ENCODE results near the gene NLGN2.

Gene NLGN2

DNA sequence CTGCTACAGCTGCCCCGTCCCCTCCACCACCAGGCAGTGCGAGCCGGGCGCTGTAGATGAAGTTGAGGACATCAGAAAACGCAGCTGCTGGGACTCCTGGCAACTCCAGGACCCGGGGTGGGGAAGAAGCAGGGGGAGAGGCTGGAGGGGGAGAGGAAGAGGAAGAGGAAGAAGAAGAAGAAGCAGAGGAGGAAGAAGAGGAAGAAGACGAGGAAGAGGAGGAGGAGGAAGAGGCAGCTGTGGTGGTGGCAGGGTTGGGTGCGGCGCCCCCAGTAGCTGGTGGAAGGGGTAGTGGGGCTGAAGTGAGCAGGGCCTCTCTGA is 58.6 kb downstream of the NLGN2 start:
- DNase-seq (ENCODE audit: low read depth): no peak

DNA sequence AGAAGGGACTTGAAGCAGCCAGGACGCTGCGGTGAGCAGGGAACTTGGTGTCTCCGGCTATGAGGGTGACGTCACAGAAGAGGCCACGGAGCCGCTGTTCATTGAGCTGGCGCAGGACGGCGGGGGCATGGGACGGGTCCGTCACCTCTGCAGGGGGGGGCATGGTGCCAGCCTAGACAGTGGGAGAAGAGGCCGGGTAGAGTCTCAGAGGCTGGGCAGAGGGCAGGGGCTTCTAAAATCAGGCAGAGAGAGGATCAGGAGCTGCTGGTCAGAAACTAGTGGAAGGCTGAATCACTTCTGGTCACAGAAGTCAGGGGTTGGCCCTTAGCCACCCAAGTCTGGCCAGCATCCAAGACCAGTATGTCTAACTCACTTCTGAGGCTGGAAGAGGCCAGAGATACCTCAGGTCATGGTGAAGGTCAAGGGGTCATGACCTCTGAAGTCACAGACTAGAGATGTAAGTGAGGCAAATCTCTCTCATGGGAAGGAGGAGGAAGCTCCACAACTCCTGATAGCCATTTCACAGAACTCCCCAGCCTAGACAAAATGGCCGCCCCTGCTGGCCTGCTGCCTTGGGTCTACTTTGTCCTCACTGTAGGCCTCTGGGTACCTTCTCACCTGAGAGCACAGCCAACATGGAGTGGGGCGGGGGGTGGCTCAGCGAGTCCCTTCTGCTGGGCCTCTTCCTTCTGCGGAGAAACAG is 59.1 kb downstream of the NLGN2 start:
- DNase-seq (ENCODE audit: low read depth): peak; percentile 38

DNA sequence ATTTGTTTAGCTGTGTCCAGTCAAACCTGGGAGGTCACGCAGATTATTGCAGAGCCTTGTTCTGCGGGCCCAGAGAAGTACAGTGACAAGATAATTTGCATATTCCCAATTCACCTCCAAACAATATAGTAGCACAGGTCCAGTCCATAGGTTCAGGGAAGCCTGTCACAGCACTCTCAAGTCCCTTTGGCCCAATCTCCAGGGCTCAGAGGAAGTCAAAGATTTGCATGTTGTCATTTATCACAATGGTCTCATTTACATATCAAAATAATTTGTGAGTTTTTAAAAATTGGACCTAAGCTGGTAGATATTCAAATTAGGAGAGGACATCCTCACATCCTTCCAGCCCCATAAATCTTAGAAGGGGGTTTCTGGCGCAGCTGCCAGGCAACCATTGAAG is 59.9 kb downstream of the NLGN2 start:
- no peak for DNase-seq (ENCODE audit: low read depth)

DNA sequence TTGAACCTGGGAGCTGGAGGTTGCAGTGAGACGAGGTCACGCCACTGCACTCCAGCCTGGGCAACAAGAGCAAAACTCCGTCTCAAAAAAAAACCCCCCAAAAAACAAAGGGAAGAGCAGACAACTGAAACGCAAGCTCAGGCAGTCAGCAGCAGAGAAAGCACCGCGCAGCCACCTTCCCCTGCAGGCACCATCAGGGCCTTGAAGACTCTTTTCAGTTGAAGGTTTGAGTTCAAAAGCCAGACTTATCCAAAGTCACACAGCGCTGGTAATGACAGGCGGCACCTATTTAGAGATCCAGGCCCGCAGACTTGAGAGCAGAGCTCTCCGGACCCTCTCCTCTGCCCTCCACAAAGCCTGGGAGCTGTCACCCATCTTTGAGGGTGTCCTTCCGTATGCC is 60.6 kb downstream of the NLGN2 start:
- DNase-seq (ENCODE audit: low read depth): no peak

DNA sequence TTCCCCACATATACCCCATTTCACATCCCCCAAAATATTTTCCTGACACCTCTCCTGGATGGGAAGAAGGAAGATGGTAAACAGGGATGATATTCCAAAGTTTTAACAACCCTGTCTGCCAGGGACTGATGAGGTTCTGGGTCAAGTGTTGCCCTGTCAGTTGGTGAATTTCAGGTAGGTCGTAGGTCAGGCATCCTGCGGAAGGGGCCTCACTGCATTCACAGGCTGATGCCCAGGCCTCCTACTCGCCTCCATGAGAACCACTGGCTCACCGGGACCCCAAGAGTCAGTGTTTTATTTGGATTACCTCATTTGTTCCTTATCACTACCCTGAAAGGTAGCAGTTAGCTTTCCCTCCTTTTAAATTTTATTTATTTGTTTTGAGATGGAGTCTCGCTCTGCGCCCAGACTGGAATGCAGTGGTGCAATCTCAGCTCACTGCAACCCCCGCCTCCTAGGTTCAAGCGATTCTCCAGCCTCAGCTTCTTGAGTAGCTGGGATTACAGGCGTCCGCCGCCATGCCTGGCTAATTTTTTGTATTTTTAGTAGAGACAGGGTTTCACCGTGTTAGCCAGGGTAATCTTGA is 61.3 kb downstream of the NLGN2 start:
- no peak for DNase-seq (ENCODE audit: low read depth)
